ENCODE data around the gene SEMA5B.

Gene SEMA5B

DNA sequence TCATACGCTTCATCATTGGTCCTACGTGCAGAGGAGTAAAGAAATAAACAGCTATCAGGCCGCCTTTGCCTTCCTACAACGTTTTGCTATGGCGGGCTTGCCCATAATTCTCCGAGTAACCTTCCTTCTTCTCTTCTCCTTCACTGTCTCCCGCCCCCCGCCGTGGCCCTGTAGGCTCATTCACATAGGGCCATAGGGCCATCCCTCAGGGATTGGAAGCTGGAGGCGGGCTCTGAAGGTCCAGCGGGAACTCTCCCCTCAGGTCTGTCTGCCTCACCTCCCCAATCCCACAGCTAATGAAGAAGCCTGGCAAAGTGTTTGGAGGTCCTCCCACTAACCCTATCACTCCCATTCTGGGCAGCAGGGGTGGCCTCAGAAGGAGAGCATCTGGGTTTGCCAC is 43.6 kb downstream of the SEMA5B start:
- no peak for DNase-seq (ENCODE audit: low spot score)
- TF ChIP-seq, protein P1, sequence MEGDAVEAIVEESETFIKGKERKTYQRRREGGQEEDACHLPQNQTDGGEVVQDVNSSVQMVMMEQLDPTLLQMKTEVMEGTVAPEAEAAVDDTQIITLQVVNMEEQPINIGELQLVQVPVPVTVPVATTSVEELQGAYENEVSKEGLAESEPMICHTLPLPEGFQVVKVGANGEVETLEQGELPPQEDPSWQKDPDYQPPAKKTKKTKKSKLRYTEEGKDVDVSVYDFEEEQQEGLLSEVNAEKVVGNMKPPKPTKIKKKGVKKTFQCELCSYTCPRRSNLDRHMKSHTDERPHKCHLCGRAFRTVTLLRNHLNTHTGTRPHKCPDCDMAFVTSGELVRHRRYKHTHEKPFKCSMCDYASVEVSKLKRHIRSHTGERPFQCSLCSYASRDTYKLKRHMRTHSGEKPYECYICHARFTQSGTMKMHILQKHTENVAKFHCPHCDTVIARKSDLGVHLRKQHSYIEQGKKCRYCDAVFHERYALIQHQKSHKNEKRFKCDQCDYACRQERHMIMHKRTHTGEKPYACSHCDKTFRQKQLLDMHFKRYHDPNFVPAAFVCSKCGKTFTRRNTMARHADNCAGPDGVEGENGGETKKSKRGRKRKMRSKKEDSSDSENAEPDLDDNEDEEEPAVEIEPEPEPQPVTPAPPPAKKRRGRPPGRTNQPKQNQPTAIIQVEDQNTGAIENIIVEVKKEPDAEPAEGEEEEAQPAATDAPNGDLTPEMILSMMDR (IDR thresholded peaks at IDR 0.05; ENCODE audit: extremely low read depth, missing control alignments): no peak

DNA sequence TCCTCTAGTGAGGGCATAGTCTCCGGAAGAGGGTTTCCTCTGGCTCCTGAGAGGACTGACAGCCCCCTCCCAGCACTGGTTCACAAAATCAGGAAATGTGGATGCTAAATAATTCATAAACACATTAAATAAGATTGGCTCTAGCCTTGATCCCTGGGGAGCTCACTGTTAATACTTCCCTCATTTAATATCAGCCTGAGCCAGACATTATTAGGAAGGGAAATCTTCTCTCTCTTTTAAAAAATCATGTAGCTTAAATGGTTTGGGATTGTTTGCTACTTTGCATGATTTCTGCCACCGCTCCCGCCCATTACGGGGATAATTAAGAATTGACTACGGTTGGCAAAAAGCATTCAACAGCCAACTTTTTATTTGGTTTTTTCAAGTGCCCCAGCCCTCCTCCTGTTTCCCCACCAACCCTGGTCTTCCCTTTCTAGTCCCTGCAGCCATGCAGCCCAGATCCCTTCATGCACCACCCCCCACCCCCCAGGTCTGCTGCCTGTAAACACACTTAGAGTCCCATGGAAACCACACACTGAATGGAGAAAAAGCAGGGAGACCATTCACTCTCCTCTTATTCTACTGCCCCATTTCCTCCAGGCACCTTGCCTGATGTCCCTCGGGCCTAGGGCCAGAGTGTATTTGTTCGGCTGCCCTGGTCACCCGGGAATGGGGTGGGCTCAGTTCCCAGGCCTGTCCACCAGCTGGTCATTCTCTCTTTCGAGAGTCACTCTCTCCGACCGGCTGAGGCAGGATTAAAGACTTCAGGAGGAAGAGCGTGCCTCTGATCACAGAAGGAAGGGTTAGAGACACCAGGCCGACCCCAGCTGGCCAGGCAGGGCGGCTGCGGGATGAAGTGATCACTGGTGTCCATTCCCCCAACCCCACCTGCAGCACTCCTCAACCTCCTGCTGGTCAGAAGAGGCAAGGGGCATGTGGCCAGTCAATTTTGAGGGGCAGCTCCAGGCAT is 45.1 kb downstream of the SEMA5B start:
- TF ChIP-seq, protein P1 (IDR thresholded peaks at IDR 0.05; ENCODE audit: extremely low read depth, missing control alignments): no peak
- no peak for DNase-seq (ENCODE audit: low spot score)

DNA sequence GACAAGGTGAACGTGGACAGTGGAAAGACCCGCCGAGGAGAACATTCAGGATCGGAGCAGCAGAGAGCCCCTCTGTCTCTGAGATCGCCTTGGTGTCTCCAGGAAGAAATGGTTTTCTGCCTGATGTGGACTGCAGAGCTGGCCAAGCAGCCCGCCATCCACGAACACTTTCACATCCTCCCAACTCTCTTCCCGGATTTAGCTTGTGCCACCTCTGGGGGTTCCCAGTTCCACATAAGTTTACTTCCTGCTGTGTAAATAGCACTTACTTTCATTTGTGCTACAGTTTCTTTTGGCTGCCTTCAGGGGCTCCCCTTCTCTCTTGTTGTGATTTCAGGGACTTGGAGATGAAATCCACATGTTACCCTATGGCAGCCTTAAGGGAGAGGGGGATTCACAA is 48.4 kb downstream of the SEMA5B start:
- no peak for DNase-seq (ENCODE audit: low spot score)
- TF ChIP-seq, protein P1 (IDR thresholded peaks at IDR 0.05; ENCODE audit: extremely low read depth, missing control alignments): no peak

DNA sequence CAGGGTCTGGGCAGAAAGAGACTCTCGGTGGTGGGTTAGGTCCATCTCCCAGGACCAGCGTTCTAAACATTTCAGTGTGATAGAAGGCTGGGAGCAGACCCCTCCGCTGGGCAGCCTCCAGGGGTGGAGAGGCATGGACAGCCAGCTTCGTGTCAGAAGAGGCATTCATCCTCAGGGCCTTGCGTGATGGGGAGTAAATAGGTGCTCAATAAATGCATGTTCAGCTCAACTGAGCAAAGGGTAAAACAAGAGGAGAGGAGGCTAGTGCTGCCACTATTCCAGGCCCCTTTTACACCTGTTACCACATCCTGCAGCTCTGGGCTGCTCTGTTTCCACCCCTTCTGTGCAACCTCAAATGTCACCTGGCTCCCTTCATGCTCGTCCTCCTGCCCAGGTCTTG is 49.0 kb downstream of the SEMA5B start:
- DNase-seq (ENCODE audit: low spot score): no peak

DNA sequence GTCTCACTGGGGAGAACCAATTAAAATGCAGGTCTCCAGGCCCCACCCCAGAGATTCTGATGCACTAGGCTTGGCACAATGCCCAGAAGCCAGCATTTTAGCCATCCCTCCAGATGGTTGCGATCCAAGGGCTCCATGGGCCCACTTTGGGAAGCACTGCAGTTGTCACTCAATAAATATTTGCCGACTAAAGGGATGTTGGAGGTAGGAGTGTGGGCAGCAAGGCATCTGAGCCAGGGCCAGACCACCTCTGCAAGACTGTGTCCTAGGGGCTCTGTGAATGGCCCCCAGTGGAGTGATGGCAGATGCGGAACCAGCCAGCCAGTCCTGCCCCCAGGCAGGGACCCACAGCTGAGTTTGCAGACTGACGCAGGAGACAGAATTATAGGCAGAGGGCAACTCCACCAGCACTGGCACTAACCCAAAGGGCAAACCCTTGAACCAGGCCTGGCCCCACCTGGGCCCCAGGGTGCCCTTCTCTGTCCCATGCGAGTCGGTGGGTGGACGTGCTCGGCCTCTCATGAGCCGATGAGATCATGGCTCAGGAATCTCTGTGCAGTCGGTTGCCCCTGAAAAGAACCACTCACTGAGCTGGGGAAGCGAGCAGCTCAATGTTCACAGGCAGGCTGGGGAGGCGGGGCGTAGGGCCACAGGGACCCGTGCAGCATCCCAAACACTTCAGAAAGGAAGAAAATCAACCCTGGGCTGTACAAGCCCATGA is 49.7 kb downstream of the SEMA5B start:
- TF ChIP-seq, protein P1 (IDR thresholded peaks at IDR 0.05; ENCODE audit: extremely low read depth, missing control alignments): no peak
- DNase-seq (ENCODE audit: low spot score): no peak

More for the DNA sequence above, 49.0 kb downstream of the SEMA5B start:
- TF ChIP-seq, protein P1 (IDR thresholded peaks at IDR 0.05; ENCODE audit: extremely low read depth, missing control alignments): no peak

DNA sequence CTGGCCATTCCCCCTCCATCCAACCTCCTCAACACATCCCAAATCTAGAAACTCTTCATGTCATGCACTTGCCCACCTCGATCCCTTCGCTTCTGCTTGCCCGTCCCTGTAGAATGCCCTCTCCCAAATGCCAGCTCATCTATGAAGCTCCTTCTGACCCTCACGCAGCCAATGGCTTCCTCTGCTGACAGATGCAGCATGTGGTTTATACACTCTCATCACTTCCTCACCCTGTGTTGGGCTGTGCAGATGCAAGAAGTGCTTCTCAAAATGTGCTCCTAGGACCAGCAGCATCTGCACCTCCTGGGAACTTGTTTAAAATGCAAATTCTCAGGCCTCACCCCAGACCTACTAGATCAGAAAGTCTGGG is 51.7 kb downstream of the SEMA5B start:
- TF ChIP-seq, protein P1 (IDR thresholded peaks at IDR 0.05; ENCODE audit: extremely low read depth, missing control alignments): no peak
- DNase-seq (ENCODE audit: low spot score): no peak

Data from GM20000 (cell line).